ENCODE data around the gene ENOPH1. TPM values are rescaled to one million over a fixed set of nuclear protein-coding genes. Genes with fewer than 3 reads are reported as not detected.

The ENOPH1 gene
- total RNA-seq, 1 donor = 38.4 TPM

DNA sequence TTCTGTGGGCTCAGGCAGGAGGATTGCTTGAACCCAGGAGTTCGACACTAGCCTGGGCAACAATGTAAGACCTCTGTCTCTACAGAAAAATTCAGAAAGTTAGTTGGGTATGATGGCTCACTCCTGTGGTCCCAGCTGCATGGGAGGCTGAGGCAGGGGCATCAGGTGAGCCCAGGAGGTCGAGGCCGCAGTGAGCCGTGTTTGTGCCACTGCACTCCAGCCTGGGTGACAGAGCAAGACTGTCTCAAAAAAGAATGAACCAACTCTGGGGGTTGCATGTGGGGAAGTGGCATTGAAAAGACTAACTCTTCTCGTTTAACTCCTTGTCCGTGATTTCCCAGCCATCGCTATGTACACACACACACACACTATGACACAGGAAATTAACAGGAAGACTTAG is 26.9 kb downstream of the ENOPH1 start:
- H3K79me2 ChIP-seq (ENCODE audit: insufficient read depth, low read length) = peaks cover 10% of the 10 kb centered on the region
- TF ChIP-seq, protein P1, sequence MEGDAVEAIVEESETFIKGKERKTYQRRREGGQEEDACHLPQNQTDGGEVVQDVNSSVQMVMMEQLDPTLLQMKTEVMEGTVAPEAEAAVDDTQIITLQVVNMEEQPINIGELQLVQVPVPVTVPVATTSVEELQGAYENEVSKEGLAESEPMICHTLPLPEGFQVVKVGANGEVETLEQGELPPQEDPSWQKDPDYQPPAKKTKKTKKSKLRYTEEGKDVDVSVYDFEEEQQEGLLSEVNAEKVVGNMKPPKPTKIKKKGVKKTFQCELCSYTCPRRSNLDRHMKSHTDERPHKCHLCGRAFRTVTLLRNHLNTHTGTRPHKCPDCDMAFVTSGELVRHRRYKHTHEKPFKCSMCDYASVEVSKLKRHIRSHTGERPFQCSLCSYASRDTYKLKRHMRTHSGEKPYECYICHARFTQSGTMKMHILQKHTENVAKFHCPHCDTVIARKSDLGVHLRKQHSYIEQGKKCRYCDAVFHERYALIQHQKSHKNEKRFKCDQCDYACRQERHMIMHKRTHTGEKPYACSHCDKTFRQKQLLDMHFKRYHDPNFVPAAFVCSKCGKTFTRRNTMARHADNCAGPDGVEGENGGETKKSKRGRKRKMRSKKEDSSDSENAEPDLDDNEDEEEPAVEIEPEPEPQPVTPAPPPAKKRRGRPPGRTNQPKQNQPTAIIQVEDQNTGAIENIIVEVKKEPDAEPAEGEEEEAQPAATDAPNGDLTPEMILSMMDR (IDR thresholded peaks at IDR 0.05; ENCODE audit: extremely low read depth, low read depth, low read length) = no peak

DNA sequence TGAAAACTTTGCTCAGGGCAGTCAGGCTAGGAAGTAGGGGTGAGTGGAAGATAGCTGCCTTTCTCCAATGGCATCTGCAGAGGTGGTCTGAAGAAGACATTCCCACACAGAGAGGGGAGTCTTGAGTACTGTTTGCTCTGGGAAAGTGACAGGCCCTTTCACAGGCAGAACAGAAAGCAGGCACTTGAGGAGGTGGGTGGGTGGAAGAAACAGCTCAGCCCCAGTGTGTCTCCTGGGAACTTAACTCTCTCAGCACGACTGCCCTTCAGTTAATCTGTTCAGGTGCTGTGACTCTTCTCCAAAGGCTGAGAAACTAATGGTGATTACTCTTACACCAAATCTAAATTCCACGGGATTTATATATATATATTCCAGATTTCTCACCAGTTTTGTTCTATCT is 28.3 kb downstream of the ENOPH1 start:
- Histone ChIP-seq H3K79me2 (ENCODE audit: insufficient read depth, low read length) (peaks cover 4% of the 10 kb centered on the region), H3K4me3 (ENCODE audit: insufficient read depth, low read length) (no peak overlapping the region), H2AFZ (ENCODE audit: low read length) (no peak overlapping the region), H4K20me1 (ENCODE audit: insufficient read depth, low read length) (no peaks in the 10 kb centered on the region), H3K27me3 (ENCODE audit: insufficient read depth, low read length) (no peaks in the 10 kb centered on the region), H3K4me1 (ENCODE audit: insufficient read depth, low read length) (peaks cover 4% of the 10 kb centered on the region), H3K4me2 (ENCODE audit: insufficient read depth, low read length) (no peak overlapping the region), H3K9me3 (ENCODE audit: low read depth, low read length) (no peaks in the 10 kb centered on the region), H3K27ac (ENCODE audit: low read depth, low read length) (no peak overlapping the region), H3K36me3 (ENCODE audit: insufficient read depth, low read length) (peaks cover 32% of the 10 kb centered on the region)
- TF ChIP-seq, protein P1 (IDR thresholded peaks at IDR 0.05; ENCODE audit: extremely low read depth, low read depth, low read length) = no peak
- DNase-seq (ENCODE audit: insufficient read length, low spot score, missing footprints) = no peak

More for the DNA sequence above, 26.9 kb downstream of the ENOPH1 start:
- Histone ChIP-seq H3K4me2 (ENCODE audit: insufficient read depth, low read length) (no peak overlapping the region), H3K9me3 (ENCODE audit: low read depth, low read length) (no peaks in the 10 kb centered on the region), H3K4me1 (ENCODE audit: insufficient read depth, low read length) (no peaks in the 10 kb centered on the region), H2AFZ (ENCODE audit: low read length) (no peak overlapping the region), H3K4me3 (ENCODE audit: insufficient read depth, low read length) (no peak overlapping the region), H3K27ac (ENCODE audit: low read depth, low read length) (no peak overlapping the region), H4K20me1 (ENCODE audit: insufficient read depth, low read length) (no peaks in the 10 kb centered on the region), H3K27me3 (ENCODE audit: insufficient read depth, low read length) (no peaks in the 10 kb centered on the region), H3K36me3 (ENCODE audit: insufficient read depth, low read length) (peaks cover 29% of the 10 kb centered on the region)
- no peak for DNase-seq (ENCODE audit: insufficient read length, low spot score, missing footprints)

DNA sequence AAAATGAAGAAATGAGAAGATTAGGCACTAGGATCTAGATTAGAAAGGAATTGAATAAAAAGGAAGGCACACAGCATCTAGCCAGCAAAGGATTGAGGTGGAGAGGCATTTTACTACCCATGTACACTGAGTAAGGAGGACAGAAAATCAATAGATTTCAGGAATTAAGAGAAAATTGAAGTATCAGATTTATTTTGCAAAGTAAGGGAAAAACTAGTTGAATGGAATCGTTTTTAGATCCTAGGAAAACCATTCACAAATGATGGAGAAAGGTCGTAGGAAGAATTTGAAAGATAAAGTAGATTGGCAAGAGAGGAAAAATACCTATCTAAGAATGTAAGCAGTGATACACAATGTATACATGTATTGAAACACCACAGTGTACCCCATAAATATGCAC is 31.3 kb downstream of the ENOPH1 start:
- H3K36me3 ChIP-seq (ENCODE audit: insufficient read depth, low read length) = peaks cover 20% of the 10 kb centered on the region
- no peaks in the 10 kb centered on the region for H4K20me1 ChIP-seq (ENCODE audit: insufficient read depth, low read length)
- H3K79me2 ChIP-seq (ENCODE audit: insufficient read depth, low read length) = no peaks in the 10 kb centered on the region
- H3K4me3 ChIP-seq (ENCODE audit: insufficient read depth, low read length) = no peak overlapping the region
- H3K27ac ChIP-seq (ENCODE audit: low read depth, low read length) = no peak overlapping the region
- H3K9me3 ChIP-seq (ENCODE audit: low read depth, low read length) = no peaks in the 10 kb centered on the region
- peaks cover 4% of the 10 kb centered on the region for H3K4me1 ChIP-seq (ENCODE audit: insufficient read depth, low read length)
- TF ChIP-seq, protein P1 (IDR thresholded peaks at IDR 0.05; ENCODE audit: extremely low read depth, low read depth, low read length) = no peak
- H3K4me2 ChIP-seq (ENCODE audit: insufficient read depth, low read length) = no peak overlapping the region
- no peak overlapping the region for H2AFZ ChIP-seq (ENCODE audit: low read length)
- DNase-seq (ENCODE audit: insufficient read length, low spot score, missing footprints) = no peak
- H3K27me3 ChIP-seq (ENCODE audit: insufficient read depth, low read length) = no peaks in the 10 kb centered on the region

DNA sequence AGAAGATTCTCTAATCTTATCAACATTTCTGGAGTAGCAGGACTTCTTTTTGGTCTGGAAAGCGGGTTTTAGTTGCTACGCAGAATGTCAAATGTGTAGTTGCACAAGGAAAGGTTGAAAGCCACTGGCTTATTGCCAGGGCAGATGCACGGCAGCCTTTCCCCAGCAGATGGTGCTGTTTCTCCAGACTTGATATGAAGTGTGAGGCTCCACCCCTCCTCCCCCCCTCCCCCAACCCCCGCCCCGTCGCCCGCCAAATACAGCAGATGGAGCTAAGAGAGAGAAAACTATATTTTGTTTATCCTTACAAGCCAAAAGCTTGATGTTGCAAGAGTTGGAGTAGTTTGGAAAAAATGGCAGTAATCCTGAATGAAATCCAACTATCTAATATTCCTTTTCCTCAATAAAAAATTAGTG is 32.0 kb downstream of the ENOPH1 start:
- Histone ChIP-seq H3K27me3 (ENCODE audit: insufficient read depth, low read length) (no peaks in the 10 kb centered on the region), H3K9me3 (ENCODE audit: low read depth, low read length) (no peaks in the 10 kb centered on the region), H3K4me1 (ENCODE audit: insufficient read depth, low read length) (peaks cover 4% of the 10 kb centered on the region), H3K27ac (ENCODE audit: low read depth, low read length) (no peak overlapping the region), H3K79me2 (ENCODE audit: insufficient read depth, low read length) (no peaks in the 10 kb centered on the region), H3K4me2 (ENCODE audit: insufficient read depth, low read length) (peak overlapping the region; percentile 41), H4K20me1 (ENCODE audit: insufficient read depth, low read length) (no peaks in the 10 kb centered on the region), H2AFZ (ENCODE audit: low read length) (peak overlapping the region; percentile 42), H3K4me3 (ENCODE audit: insufficient read depth, low read length) (no peak overlapping the region), H3K36me3 (ENCODE audit: insufficient read depth, low read length) (peaks cover 15% of the 10 kb centered on the region)
- peak; percentile 89 for DNase-seq (ENCODE audit: insufficient read length, low spot score, missing footprints)
- TF ChIP-seq, protein P1 (IDR thresholded peaks at IDR 0.05; ENCODE audit: extremely low read depth, low read depth, low read length) = peak; percentile 67

Data from osteoblast (primary cell).